PC-9 (cell line): ENCODE data around the gene MAML3. TPM values are rescaled to one million over a fixed set of nuclear protein-coding genes. Genes with fewer than 3 reads are reported as not detected.

Experiments used
- BruUV-seq: library from RNA; stranded (reverse); fragments of 400-500 nt; replicated peaks from 2 replicates; lab custom pipeline; 2021; lab: Mats Ljungman, UMichigan
- CTCF ChIA-PET: fragments of 300-600 bp; sonication (Branson Sonifier 250); formaldehyde crosslinking; loops from one replicate; lab custom pipeline; 2022; ENCODE audit warnings: antibody characterized with exemption; lab: Charles Lee
- POLR2A ChIA-PET: fragments of 300-600 bp; sonication (Branson Sonifier 250); formaldehyde crosslinking; loops from one replicate; lab custom pipeline; 2022; ENCODE audit warnings: antibody characterized with exemption; ENCODE audit not compliant: unreplicated experiment; lab: Charles Lee
- DNase-seq, 2 experiments: peaks; one replicate each; pipeline versions ENCODE4 v3.0.0 to v3.0.0-alpha.2; 2015 to 2022; ENCODE audit warnings: mixed read lengths in 1 of 2
- H2AFZ ChIP-seq: fragments of 200-600 bp; sonication (generic); 2 replicates; pipeline ENCODE4 v1.8.1; 2017; ENCODE audit warnings: antibody characterized with exemption
- H3F3A ChIP-seq: fragments of 200-600 bp; sonication (generic); 2 replicates; pipeline ENCODE4 v1.8.1; 2017; ENCODE audit warnings: antibody characterized with exemption, mild to moderate bottlenecking, low read depth; ENCODE audit not compliant: insufficient read depth
- H3K27ac ChIP-seq: fragments of 200-600 bp; sonication (generic); 2 replicates; pipeline ENCODE4 v1.6.1; 2016; ENCODE audit warnings: mixed run types
- H3K27me3 ChIP-seq: fragments of 200-600 bp; sonication (generic); 2 replicates; pipeline ENCODE4 v1.6.1; 2016; ENCODE audit warnings: low read depth, mixed run types; ENCODE audit not compliant: insufficient read depth
- H3K36me3 ChIP-seq: fragments of 200-600 bp; sonication (generic); 2 replicates; pipeline ENCODE4 v1.6.1; 2016; ENCODE audit warnings: low read depth, mixed run types
- H3K4me1 ChIP-seq: fragments of 200-600 bp; sonication (generic); replicated peaks from 2 replicates; pipeline ENCODE4 v1.6.1; 2016; ENCODE audit warnings: mixed run types; ENCODE audit not compliant: insufficient read depth
- H3K4me2 ChIP-seq: fragments of 200-600 bp; sonication (generic); 2 replicates; pipeline ENCODE4 v1.6.1; 2017; ENCODE audit warnings: mixed run types
- H3K4me3 ChIP-seq: fragments of 200-600 bp; sonication (generic); 2 replicates; pipeline ENCODE4 v1.6.1; 2016; ENCODE audit warnings: mixed run types
- H3K79me2 ChIP-seq: fragments of 200-600 bp; sonication (generic); 2 replicates; pipeline ENCODE4 v1.6.1; 2017; ENCODE audit warnings: low read depth, mixed run types
- H3K9me2 ChIP-seq: fragments of 200-600 bp; sonication (generic); 2 replicates; pipeline ENCODE4 v1.8.1; 2017; ENCODE audit warnings: mild to moderate bottlenecking; ENCODE audit not compliant: insufficient read depth
- H3K9me3 ChIP-seq: fragments of 200-600 bp; sonication (generic); 2 replicates; pipeline ENCODE4 v1.8.1; 2016; ENCODE audit warnings: low read depth; ENCODE audit not compliant: insufficient read depth
- H4K20me1 ChIP-seq: fragments of 200-600 bp; sonication (generic); 2 replicates; pipeline ENCODE4 v1.8.1; 2017; ENCODE audit not compliant: insufficient read depth
- CTCF ChIP-seq: fragments of 200-600 bp; sonication (generic); conservative IDR thresholded peaks from 2 replicates; pipeline ENCODE4 v1.6.1; 2017; ENCODE audit warnings: mixed run types, antibody characterized with exemption, mild to moderate bottlenecking, moderate library complexity
- EZH2 ChIP-seq: fragments of 200-600 bp; sonication (generic); IDR thresholded peaks from 2 replicates; pipeline ENCODE4 v1.8.0; 2017; ENCODE audit warnings: antibody characterized with exemption, low read depth
- intact Hi-C: fragments of 100-400 bp; cut with micrococcal nuclease; formaldehyde crosslinking; loops from one replicate; pipeline ENCODE4 v1.10.0; 2022; ENCODE audit not compliant: unreplicated experiment
- total RNA-seq: library from RNA; stranded (reverse); gene quantifications from 2 replicates; pipeline ENCODE4 v1.2.3, GENCODE V29; 2021

The MAML3 gene
- total RNA-seq, 1 experiment from 2014 or later, result 15.2 TPM

- peak; percentile 68 to 82 for DNase-seq
- Histone ChIP-seq H2AFZ (peak overlapping the region; percentile 56; the same call in 1 of the 2 replicates), H3F3A (peaks cover 18% of the 10 kb centered on the region), H3K27ac (peak overlapping the region; percentile 87), H3K4me2 (peak overlapping the region; percentile 56), H3K79me2 (no peaks in the 10 kb centered on the region), H3K36me3 (no peaks in the 10 kb centered on the region), H3K4me1 (peaks cover 47% of the 10 kb centered on the region), H4K20me1 (no peaks in the 10 kb centered on the region), H3K27me3 (no peaks in the 10 kb centered on the region), H3K9me3 (no peaks in the 10 kb centered on the region), H3K4me3 (peak overlapping the region; percentile 7; the same call in 1 of the 2 replicates), H3K9me2 (no peaks in the 10 kb centered on the region)
- ChIA-PET POLR2A (interaction anchor here (0.5 to 0.6 kb wide), 2 partner anchors 36 to 52 kb away, joined by 3 to 13 read pairs; no protein-coding TSS in a partner anchor), CTCF (interaction anchor here (0.6 kb wide), 2 partner anchors 36 to 52 kb away, joined by 3 to 4 read pairs; no protein-coding TSS in a partner anchor)
- TF ChIP-seq EZH2, result no peak
- no peak for TF ChIP-seq CTCF
- intact Hi-C loops, result loop anchor here (2.0 kb wide), 1 partner anchor 32 kb away; the partner anchor contains the start of gene MAML3
- no TSS peak for BruUV-seq
These were observed 32.8 kb upstream of the MAML3 start for GRCh38 chr4:140186651-140187315.

- CTCF ChIA-PET, result interaction anchor here (0.6 kb wide), 1 partner anchor 51 kb away, joined by 3 read pairs; no protein-coding TSS in a partner anchor
These were observed 32.1 kb upstream of the MAML3 start for GRCh38 chr4:140186082-140186438.

More at GRCh38 chr4:140186082-140186438, 32.1 kb upstream of the MAML3 start:
- POLR2A ChIA-PET, result interaction anchor here (0.5 kb wide), 1 partner anchor 53 kb away, joined by 3 read pairs; no protein-coding TSS in a partner anchor
- no peak for DNase-seq
- H3F3A ChIP-seq, result peaks cover 18% of the 10 kb centered on the region
- no peak for TF ChIP-seq EZH2
- no peak for TF ChIP-seq CTCF
- no peak overlapping the region for H3K4me3 ChIP-seq
- peak overlapping the region; percentile 87 for H3K27ac ChIP-seq
- no peaks in the 10 kb centered on the region for H3K9me3 ChIP-seq
- no peaks in the 10 kb centered on the region for H3K36me3 ChIP-seq
- H4K20me1 ChIP-seq, result no peaks in the 10 kb centered on the region
- H3K4me2 ChIP-seq, result peak overlapping the region; percentile 56
- peak overlapping the region; percentile 56; the same call in 1 of the 2 replicates for H2AFZ ChIP-seq
- intact Hi-C loops, result loop anchor here (2.0 kb wide), 1 partner anchor 31 kb away; the partner anchor contains the start of gene MAML3
- no TSS peak for BruUV-seq
- H3K4me1 ChIP-seq, result peaks cover 47% of the 10 kb centered on the region
- no peaks in the 10 kb centered on the region for H3K79me2 ChIP-seq
- no peaks in the 10 kb centered on the region for H3K27me3 ChIP-seq
- no peaks in the 10 kb centered on the region for H3K9me2 ChIP-seq
